ENCODE results near the gene SMYD5.
"Not testable (repeated sequence)": the region's sequence is repeated elsewhere in the genome, so short reads cannot be mapped to it uniquely, and the experiment has no call there.

Gene SMYD5

DNA sequence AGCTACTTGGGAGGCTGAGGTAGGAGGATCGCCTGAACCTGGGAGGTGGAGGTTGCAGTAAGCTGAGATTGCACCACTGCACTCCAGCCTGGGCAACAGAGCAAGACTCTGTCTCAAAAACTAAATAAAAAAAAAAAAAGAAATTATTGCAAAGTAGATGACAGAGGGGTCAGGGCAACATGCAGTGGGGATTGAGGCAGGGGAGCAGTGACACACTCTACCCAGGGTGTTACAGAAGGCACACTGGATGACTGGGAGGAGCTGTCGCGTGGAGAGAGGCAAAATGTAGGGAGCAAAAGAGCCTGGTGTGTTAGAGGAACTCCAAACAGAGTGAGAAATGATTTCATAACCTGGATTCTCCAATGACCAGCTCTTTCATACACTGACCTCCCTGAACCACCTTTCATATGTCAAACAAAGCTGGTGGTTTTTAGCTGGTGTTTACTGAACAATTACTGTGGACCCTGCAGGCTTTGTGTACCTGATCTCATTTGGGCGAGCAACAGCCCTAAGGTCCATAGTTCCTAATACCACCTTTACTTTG is 48.1 kb downstream of the SMYD5 start:
- DNase-seq: no peak

DNA sequence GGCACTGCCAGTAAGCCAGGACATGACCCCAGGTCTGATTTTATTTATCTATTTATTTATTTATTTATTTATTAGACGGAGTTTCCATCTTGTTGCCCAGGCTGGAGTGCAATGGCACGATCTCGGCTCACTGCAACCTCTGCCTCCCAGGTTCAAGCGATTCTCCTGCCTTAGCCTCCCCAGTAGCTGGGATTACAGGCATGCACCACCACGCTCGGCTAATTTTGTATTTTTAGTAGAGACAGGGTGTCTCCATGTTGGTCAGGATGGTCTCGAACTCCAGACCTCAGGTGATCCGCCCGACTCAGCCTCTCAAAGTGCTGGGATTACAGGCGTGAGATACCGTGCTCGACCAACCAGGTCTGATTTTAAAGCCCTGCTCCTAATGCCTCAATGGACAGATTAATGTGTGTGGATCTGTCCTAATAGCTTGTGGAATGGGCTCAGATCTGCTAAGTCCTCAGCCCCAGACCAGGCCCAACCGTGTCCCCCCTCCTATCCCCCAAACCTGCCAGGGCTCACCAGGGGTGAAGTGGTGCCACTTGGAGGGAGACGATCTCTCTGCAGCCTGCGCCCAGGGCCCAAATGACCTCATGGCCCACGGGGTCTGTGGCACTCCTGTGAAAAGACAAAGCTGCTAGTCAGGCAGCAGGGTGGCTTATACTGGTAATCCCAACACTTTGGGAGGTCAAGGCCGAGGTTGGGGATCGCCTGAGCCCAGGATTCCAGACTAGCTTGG is 48.8 kb downstream of the SMYD5 start:
- not testable (repeated sequence) for DNase-seq

DNA sequence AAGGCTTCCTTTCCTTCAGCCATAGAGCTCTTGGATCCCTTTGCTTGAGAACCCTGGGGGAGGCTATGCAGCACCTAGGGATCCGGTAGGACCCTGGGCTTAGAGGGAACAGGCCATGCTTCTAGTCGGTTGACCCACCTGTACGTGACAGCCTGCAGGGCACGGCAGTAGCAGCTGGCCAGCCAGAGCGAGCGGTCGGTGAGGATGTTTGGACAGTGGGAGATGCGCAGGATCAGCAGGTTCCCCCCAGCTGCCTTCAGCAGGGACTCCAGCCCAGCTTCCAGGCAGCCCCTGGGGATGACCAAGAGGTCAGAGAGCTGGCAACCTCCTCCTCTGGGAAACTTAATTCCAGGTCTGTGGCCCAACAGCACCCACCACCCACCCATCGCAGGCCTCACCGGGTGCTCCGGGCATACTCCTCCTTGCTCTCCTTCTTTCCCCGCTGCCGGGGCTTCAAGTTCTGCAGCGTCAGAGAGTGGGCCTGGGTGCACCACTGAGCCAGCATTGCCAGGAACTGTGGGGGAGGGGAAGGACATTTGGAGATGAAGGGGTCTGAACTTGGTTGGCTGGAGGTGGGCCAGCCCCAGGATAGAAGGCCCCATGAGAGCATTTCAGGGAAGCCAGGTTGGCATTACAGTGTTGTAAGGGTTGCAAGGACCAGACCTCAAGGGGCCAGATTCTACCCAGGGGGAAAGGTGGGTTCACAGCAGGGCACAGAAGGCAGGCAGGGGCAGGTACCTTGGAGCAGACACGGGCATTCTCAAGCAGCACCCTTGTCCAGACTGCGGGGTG is 49.7 kb downstream of the SMYD5 start:
- DNase-seq: no peak

DNA sequence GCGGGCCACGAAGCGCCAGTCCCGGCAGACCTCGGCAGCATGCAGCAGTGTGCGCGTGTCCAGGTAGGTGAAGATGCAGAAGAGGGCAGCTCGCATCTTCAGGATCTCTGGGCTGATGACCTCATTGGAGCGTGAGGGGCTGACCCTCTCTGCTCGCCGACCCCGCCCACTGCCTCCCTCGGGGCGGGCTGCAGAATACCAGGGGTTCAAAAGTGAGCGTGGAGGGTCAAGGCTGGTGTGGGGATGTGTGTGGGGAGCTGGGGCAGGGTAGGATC is 50.2 kb downstream of the SMYD5 start:
- no peak for DNase-seq

DNA sequence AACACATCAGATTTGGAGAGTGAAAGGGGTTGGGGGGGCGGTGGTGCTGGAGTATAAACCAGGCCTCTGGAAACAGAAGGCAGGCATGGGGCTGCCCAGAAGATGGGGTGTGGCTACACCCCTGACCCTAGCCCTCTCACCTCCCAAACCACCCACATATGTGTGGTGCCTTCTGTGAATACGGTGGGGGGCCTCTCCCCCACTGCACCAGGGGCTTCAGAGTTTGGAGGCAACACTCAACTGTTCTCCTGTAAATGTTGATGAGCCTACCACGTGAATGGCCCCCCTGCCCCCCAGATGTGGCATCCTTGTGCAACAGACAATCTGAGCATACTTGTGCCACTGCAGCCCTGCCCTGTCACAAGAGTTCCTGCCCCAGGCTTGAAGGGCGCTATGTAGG is 50.7 kb downstream of the SMYD5 start:
- DNase-seq: no peak

DNA sequence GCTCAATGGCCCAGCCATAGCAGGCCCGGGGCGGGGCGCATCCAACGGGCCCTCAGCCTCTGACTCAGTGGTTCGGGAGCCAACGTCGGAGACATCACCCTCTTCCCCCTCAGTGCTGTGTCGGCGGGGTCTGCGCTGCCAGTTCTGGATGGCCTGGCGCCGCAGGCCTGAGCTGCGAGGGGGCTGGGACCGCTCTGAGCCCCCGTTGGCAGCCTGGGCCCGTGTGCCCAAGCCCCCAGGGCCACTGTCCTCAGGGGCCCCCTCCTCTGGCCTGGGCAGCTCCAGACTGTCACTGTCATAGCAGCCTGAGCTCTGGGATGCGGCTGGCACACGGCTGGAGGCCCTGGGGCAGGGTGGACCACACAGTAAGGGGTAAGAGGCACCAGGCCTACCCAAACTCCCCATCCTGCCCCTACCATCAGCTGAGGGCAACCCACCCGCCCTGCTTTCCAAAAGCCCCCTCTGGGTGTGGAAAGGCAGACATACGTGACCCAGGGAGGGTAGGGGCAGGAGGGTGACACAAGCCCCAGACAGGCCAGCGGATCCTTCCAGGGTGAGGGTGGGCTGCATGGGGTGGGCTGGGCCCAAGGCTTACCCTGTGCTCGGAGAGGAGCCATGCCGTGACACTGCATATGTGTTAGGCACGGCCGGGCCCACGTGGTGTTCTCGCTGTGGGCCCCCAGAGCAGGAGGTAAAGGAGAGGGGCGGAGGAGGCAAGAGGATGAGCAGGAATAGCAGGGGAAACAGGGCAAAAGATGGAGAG is 51.4 kb downstream of the SMYD5 start:
- DNase-seq: no peak

DNA sequence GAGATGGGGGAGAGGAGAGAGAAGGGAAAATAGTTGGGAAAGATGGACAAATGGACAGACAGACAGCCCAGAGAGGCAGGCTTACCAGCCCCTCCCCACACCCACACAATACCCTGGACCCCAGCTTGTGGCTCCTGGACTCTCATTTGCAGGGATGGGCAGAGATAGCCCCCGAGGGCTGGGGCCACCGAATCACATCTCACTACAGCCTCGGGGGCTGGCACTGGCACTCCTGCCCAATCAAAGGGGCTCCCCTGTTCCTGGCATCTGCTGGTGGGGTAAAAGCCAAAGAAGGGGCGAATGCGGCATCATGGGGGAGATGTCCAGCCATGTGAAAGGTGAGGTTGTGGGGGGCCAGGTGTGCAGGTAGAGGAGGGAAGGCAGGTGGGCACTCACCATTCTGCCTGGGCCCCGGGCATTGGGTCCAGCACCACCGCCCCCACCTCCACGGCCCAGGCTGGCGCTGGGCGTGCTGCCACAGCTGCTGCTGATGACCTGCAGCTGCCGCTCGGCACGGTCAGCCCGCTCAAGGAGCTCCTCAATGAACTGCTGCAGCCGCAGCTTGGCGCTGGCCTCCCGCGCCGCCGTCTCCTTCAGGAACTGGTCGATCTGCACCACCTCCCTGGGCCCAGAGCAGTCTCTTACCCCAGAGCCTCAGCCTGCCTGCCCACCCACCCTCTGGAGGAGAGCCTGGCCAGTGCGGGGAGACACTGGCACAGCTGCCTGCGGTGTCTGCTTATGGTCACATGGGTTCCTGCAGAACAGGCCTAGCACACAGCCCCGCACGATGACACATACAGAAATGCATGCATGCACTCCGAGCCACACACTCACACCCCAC is 52.2 kb downstream of the SMYD5 start:
- DNase-seq: no peak

DNA sequence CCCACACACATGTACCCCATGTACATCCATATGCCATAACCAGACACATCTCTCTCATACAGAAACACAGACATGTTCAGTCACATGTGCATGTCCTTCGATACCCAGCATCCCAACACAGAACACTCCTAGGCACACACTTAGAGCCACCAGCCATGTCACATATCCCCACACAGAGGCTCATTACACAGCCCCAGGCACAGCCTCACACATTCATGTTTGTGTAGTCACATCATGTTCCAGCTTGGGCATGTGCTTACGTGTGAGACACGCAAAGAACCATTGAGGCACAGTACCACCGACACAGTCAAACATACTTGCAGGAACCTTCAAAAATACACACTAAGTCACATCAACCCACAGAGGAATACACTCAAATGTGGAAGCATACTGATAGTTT is 53.0 kb downstream of the SMYD5 start:
- DNase-seq: no peak

DNA sequence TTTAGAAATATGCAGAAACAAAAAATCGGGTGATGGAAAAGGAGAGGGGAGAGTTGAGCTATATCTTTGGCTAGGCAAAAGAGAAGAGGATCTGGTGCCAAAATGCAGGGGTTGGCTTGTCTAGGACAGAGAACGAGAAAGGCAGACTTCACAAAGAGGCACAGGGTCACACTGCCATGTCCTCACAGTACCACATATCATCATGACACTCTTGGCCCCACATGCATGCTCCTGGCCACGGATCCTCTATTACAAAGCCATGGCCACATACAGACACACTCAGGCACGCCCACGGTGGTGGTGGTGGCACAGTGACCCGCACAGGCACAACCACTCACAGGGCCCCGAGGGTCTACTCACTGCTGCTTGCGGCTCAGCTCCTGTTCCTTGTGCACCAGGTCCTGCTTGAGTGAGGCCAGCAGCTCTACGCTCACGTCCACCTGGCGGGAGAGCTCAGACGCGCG is 54.4 kb downstream of the SMYD5 start:
- DNase-seq: no peak

DNA sequence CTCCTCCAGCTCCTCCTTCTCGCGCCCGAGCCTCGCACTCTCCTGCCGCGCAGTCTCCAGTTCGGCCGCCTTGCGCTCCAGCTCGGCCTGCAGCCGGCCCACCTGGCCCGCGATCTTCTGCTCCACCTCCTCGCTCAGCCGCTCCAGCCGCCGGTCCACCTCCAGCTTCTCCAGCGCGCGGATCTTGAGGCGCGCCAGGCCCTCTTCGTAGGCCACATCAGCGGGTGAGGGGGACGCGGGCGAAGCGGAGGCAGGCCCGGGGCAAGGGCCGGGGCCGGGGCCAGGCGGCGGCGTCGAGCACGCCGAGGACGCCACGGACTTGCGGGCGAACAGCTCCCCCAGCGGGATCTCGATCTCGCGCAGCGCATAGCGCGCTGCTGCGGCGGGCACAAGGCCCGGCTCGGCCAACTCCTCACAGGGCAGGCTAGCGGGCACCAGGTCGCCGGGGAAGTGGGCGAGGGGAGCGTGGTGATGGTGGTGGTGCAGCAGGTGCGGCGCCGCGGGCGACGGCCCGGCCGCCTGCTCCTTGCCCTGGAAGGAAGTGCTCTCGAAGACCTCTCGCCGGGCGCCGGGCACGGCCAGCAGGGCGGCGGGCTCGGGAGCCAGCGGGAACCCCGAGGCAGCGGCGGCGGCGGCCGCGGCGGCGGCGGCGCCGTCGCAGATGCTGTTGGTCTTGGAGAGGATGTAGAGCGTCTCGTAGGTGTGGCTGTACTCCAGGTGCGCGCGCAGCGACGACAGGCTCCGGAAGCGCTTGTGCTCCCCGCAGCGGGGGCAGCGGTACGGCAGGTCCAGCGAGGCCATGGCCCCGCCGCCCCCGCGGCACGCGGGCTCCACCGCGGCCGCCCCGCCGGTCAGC is 55.0 kb downstream of the SMYD5 start:
- peak; percentile 82 for DNase-seq

DNA sequence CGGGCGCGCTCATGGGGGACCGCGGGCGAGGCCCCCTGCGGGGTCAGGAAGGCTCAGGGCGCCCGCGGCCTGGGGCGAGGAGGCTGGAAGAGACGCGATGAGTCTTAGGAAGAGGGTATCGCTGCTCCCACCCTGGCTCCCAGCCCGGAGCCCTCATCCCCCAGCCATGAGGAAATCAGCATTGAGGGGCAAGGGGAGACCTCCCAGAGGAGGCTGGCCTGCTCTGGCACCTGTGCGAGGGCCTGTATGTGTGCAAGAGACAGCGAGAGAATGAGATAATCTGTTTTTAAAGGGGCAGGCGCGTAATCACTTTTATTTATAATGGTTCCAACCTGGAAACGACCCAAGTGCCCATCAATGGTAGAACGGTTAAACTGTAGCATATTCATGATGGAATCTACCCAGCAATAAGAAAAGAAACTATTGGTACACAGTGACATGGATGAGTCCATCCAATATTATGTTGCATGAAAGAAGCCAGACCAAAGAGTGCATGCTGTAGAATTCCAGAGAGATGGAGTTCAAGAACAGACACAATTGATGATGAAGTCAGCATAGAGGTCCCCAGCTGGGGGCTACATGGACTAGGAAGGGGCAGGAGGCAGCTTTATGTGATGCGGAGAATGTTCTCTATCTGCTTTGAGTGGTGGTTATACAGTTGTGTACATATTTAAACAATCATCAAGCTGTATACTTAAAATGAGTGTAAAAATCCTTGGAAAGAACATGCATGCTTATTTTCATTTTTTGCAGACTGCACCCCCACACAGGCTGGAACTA is 55.8 kb downstream of the SMYD5 start:
- DNase-seq: no peak

DNA sequence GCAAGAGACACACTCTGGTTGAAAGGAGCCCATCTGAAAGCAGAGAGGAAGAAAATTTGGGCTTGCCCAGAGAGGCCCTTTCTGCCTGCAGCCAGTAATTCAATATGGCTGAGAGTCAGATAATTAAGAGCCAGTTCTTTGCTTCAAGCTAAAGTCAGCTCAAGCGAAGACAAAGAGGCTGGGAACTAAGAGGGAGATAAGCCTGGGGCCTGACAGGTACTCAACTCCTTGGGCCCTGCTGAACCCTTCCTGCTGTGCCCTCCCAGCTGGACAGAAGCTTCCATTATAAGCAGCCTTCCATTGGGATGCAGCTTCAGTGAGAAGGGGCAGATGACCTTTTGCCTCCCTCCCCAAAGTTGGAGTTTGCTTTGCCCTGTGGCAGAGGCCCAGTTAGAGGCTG is 58.2 kb downstream of the SMYD5 start:
- DNase-seq: no peak

Data from activated CD4-positive, alpha-beta T cell treated with anti-CD3 and anti-CD28 coated beads, Interleukin-2, Interleukin-6, amounts not matched to agents 100 ng/mL and 50 ng/mL, durations not matched to agents 16 hours and 8 hours (primary cell).